GM21390 (cell line): ENCODE results near the gene SMYD3.

Experiments used
- ATAC-seq: cut with Tn5 transposase; IDR thresholded peaks from one replicate; pipeline ENCODE4 v1.9.1; 2021; ENCODE audit not compliant: unreplicated experiment

The SMYD3 gene

GRCh38 chr1:246187834-246188372, 319.2 kb downstream of the SMYD3 start:
- ATAC-seq, result no peak

DNA sequence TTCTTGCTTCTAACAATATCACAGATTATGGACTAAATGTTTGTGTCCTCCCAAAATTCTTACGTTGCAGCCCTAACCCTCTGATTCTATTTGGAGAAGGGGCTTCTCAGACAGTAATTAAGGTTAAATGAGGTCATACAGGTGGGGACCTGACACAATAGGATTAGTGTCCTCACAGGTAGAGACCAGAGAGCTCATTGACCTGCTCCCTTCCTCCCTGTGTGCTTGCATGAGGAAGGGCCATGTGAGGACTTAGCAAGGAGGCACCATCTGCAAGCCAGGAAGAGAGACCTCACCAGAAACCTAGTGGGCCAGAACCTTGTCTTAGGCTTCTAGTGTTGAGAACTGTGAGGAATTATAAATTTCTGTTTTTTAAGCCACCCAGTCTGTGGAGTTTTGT, 322.6 kb downstream of the SMYD3 start:
- no peak for ATAC-seq

DNA sequence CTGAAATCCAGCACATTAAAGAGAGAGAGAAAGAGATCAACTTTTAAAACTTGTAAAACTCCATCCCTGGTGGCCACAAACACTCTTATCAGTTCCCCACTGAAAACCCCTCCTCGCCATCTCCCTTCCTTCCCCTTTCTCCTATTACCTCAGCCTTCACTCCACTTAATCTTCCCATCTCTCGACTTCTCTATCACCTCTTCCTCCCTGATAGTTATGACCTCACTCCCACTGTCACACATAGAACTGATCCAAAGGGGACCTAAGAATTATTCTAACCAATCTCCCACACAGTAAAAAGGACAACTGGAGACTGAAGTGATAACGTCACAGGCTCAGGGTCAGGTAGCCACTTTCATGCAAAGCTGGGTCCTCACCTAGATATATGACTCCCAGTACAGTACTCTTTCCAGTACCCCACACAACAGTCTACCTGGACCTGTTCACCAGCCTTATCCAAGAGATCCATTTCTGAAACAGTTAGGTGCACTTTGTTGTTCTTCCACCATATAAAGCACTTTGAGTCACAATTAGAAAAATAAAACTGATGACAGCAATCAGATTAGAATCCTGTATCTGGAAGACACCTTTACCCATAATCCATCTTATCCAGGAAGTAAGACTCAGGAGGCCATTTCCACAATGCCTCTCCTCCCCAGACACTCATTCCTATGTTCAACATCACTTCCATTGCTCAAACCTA, 324.8 kb downstream of the SMYD3 start:
- no peak for ATAC-seq

DNA sequence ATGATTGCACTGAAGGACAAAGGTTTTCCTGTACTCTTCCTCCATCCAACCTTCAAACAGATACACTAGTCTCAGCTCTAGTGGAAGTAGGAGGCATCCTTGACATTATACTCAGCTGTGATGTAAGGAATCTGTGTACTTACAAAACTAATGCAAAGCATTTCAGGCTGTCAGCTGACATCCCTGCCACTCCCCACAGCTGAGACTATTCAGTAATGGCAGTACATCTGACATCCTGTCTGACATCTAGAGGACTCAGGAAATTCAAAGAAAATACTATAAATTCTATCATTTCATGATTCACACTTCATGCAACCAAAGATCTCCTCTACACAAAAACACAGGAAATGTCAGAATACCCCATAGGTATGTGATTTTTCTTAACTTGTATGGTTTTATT, 325.8 kb downstream of the SMYD3 start:
- no peak for ATAC-seq

GRCh38 chr1:246179401-246179800, 327.7 kb downstream of the SMYD3 start:
- ATAC-seq, result no peak

DNA sequence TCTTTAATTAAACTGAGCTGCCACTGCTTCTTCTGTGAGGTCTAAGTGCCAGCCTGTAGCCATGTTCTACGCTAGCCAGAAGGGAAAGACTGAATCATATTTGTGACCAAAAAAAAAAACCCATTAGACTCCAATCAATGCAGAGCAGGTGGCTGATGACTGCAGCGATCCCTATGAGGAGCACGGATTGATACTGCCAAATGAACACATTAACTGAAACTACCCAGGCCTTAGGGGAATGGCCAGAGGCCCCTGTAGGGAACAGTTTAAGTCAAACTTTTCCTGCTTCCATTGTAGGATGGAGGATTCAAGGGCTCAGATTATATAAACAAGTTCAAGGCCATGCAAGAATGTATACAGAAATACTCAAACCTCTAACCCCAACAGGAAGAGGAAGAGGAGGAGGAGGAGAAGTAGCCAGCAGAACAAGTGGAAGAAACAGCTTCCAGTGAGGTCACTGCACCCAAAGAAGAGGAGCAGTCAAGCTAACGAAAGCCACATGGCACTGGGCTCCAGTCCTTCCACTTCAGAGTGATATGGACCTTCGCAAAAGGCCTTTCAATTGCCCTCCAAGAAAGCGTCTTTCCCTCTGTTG, 328.3 kb downstream of the SMYD3 start:
- no peak for ATAC-seq

- ATAC-seq, result no peak
Measured at GRCh38 chr1:246176126-246177024, 330.7 kb downstream of the SMYD3 start.

GRCh38 chr1:246170574-246171261, 336.4 kb downstream of the SMYD3 start:
- peak; percentile 99 for ATAC-seq

GRCh38 chr1:246169486-246169885, 337.6 kb downstream of the SMYD3 start:
- no peak for ATAC-seq

DNA sequence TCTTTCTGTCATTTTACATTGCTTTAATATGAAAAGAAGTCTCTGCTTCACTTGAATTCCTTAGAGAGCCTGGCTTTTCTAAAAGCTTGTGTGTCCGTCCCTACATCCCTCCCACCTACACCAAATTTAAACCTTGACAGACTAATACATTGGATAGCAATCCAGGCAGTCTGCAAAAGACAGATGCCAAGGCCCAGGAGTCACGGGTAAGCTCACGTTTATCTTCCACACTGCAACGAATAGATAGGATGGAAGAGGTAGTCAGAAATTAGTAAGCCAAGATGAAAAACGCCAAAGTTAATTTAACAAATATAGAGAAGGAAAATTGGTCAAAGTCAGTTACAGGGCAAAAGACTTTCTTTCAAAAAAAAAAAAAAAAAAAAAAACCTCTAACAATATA, 338.1 kb downstream of the SMYD3 start:
- ATAC-seq, result no peak

DNA sequence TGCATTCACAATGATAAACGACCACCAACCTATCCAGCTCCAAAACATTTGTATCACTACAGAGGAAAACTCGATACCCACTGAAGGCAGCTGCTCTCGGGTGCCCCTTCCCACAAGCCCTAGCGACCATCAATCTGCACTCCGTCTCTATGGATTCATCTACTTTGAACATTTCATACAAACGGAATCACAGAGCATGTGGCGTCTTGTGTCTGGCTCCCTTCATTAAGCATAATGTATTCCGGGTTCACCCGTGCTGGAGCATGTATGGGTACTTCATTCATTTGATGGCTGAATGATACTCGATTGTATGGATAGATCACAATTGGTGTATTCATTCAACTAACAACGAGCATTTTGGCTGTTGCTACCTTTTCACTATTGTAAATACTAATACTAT, 340.2 kb downstream of the SMYD3 start:
- ATAC-seq, result no peak

DNA sequence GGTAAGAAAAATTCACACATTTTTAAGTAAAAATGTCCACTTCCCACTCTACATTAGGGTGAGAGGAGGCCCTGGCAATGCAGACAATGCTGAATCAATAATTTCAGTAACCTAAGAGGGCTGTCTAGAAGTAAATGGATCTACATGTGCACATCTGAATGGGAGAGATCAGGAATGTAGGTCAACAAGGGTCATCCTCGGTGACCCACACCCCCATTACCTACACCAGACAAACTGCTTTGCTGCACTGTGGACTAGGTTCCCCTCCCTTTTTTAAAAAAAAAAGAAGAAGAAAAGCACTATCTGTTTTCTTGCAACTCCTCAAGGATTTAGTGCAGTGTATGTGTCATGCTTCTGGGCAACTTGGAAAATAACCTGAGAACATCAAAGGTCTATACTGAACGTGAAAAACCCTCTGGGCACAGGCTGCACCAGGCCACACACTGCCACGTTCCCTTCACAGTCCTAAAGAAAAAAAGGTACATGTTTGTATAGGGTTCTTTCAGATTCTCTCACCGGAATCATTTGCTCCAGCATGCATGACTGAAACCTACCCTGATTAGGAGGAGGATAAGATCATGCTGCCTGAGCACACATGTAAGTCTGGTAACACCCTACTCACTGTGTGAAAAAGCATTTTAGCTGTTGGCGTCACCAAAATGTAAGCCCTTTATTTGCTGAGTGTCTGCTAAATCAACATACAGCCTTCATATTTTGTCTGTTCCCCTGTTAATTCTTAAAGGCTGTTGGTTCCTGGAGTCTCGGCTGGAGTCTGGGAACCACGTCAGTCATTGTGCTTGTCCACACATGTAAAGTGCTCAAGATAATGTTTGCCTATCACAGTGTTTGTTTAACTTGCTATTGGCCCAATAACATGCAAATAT, 341.0 kb downstream of the SMYD3 start:
- no peak for ATAC-seq

GRCh38 chr1:246164764-246165163, 342.3 kb downstream of the SMYD3 start:
- no peak for ATAC-seq

GRCh38 chr1:246162560-246162959, 344.5 kb downstream of the SMYD3 start:
- ATAC-seq, result no peak

DNA sequence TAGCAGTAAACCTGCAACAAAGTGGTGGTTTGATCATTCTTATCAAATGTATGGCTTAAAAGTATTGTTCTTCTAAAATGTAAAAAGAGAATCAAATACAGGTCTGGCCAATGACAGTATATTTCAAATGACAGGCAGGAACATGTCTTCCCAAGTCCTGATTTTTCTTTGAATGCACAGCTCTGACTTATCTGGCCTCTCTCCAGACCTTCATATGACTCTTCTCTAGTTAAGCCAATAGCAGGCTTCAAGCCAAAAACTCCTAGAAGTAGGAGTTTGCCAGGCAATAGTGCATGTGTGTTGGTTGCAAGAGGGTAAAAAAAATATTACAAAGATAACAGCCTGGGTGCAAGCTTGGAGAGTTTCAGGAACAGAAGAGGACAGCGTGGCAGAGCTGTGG, 345.5 kb downstream of the SMYD3 start:
- ATAC-seq, result no peak

DNA sequence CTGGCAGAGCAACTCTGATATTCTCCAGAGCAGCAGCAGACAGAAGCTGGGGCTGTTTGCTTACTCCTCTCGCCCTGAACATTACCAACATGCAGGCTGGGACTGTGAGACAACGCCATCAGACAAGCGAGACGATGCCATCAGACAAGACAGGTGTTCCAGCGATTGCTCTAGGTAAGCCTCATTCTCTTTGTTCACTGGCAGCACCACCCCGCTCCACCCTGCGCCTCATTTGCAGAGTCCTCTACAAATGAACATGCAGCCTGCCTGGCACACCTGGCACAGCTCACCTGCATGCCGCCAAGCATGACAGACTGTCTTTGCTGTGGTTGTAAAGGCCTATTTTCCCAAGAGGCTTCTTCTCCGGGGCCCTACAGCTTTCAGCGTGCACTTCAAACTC, 346.2 kb downstream of the SMYD3 start:
- ATAC-seq, result no peak

DNA sequence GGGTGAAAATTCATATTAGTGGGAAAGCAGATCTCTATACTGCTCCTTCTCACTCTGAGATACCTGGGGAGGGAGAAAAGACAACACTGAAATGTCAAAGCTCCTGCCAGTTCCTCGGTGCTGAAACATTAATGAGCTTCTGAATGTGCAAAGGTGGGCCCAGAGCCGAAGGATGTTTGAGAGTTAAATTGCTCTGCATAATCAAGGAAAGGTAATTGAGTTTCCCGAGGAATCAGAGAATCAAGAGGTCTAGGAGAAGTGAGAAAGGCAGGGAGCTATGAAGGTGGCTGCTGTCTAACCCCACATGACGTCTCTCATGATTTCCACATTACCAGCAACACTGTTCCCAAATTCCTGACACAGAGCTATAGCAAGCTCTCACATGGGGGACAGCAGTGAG, 346.7 kb downstream of the SMYD3 start:
- ATAC-seq, result no peak

DNA sequence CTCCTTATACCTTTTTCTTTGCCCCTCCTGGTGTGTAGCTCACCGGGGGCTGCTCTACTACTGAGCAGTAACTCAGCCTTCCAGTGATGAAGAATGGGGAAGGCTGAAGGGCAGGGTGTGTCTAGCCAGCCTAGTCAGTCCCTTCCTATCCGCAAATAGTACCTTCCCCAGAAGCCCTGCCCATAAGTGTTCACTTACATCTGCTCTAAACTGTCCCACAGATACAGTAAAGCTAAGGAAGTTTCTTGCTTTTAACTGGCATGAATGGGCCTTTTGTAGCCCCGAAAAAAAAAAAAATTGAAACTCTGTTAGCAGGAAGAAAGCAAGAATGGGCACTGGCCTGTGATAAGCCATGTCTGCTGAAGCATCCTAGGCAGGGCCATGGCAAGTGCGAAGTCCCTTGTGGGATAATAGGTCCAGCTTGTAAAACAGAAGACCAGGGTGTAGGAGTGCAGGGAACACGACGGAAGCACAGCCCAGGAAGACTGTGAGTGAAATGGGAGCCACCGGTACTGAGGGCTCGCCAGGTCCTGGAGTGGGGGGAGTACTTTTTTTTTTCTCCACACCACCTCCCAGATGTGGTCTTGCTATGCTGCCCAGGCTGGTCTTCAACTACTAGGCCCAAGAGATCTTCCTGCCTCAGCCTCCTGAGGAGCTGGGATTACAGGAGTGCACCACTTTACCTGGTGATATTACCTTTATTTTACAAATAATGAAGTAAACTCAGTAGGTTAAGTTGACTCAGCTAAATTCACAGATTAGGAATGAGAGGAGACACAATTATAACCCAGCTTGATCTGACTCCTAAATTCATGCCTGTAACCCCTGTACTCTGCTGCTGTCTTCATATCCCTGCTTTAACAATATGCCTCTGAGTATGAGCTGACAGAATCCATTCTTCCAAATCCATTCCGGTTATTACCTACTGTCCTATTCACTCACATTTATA, 347.5 kb downstream of the SMYD3 start:
- ATAC-seq, result no peak

GRCh38 chr1:246158131-246158530, 348.9 kb downstream of the SMYD3 start:
- ATAC-seq, result no peak
